WI38 (cell line): Measurements from ENCODE around the gene PDE4C.
A peak's percentile ranks its signal among the peaks of the same experiment; 100 is the strongest.

Source experiments
- H3K4me3 ChIP-seq: 2 replicates; pipeline ENCODE4 v1.5.1; 2011; ENCODE audit warnings: low read depth, mild to moderate bottlenecking, control low read depth, low read length
- CTCF ChIP-seq: IDR thresholded peaks from 2 replicates; pipeline ENCODE4 v1.5.1; 2012; ENCODE audit warnings: low read depth, mild to moderate bottlenecking, control low read depth, low read length

PDE4C gene

DNA sequence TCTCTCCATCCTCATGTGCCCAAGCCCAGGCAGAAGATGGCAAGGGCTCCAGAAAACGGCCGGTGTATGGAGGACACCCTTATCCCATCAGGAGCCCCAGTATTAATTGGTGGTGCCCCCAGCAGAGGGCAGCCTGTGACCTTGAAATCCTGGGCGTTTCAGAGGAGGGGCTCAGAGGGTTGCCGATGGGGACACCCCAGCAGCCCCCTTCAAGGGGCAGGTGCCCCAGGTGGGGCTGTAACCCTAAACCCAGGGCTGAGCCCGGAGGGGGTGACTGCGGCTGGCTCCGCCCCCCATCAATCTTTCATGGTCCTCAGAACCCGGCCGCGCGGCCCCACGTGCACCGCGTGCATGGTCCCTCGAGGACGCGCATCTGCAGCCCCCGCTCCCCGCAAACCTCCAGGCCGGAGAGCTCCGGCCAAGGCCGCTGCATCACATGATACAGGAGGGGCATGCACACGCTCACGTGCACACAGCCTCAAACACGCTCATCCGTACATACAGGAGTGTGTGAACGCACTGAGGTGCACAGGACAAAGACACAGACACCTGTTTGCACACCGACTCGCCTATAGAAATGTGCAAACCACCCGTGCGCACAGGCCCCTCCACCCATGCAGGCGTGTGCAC lies 23.3 kb downstream of the PDE4C start:
- TF ChIP-seq CTCF: peak; percentile 30; the same call in 1 of the 2 replicates
- peak overlapping the region; percentile 73 for H3K4me3 ChIP-seq

- TF ChIP-seq CTCF: no peak
- no peak overlapping the region for H3K4me3 ChIP-seq
Observed at GRCh38 chr19:18202397-18202777, 23.9 kb downstream of the PDE4C start.

- no peak for TF ChIP-seq CTCF
- no peak overlapping the region for H3K4me3 ChIP-seq
Observed at GRCh38 chr19:18198374-18198773, 27.9 kb downstream of the PDE4C start.

- no peak for TF ChIP-seq CTCF
Observed at GRCh38 chr19:18197941-18198340, 28.3 kb downstream of the PDE4C start.

GRCh38 chr19:18197306-18197705 lies 28.9 kb downstream of the PDE4C start:
- TF ChIP-seq CTCF: no peak
- H3K4me3 ChIP-seq: no peak overlapping the region

More at GRCh38 chr19:18197941-18198340, 28.3 kb downstream of the PDE4C start:
- no peak overlapping the region for H3K4me3 ChIP-seq

GRCh38 chr19:18196511-18196845 lies 29.8 kb downstream of the PDE4C start:
- TF ChIP-seq CTCF: no peak
- H3K4me3 ChIP-seq: no peak overlapping the region

GRCh38 chr19:18194554-18195238 lies 31.5 kb downstream of the PDE4C start:
- no peak overlapping the region for H3K4me3 ChIP-seq
- no peak for TF ChIP-seq CTCF
